ENCODE data around the gene SNRPA. TPM values are rescaled to one million over a fixed set of nuclear protein-coding genes. Genes with fewer than 3 reads are reported as not detected.
A peak's percentile ranks its signal among the peaks of the same experiment; 100 is the strongest.

The SNRPA gene
- total RNA-seq, 1 experiment from 2014 or later, result 160 TPM

GRCh38 chr19:40703029-40703755 lies 47.8 kb upstream of the SNRPA start:
- ChIA-PET CTCF (no interaction called here), POLR2A (interaction anchor here (0.8 to 1.2 kb wide), 4 partner anchors 12 to 14 kb away, joined by 3 to 5 read pairs (median 4); partner anchors contain the start of genes COQ8B, ITPKC and NUMBL)
- no peak for DNase-seq (ENCODE audit: unreplicated experiment)
- Mint-ChIP-seq H3K9me3 (ENCODE audit: unreplicated experiment) (no peaks in the 10 kb centered on the region), H3K4me1 (ENCODE audit: insufficient read depth, unreplicated experiment) (peaks cover 3% of the 10 kb centered on the region), H3K36me3 (ENCODE audit: insufficient read depth, unreplicated experiment) (peaks cover 78% of the 10 kb centered on the region), H3K27me3 (ENCODE audit: insufficient read depth, unreplicated experiment) (no peaks in the 10 kb centered on the region), H3K4me3 (ENCODE audit: unreplicated experiment) (no peak overlapping the region), H3K27ac (ENCODE audit: low read depth, unreplicated experiment) (no peak overlapping the region)
- intact Hi-C loops (cut with micrococcal nuclease), result no loop called here
- TF ChIP-seq CTCF (IDR thresholded peaks at IDR 0.05; ENCODE audit: unreplicated experiment), result no peak
- BruUV-seq (replicated peaks), result no TSS peak

GRCh38 chr19:40704491-40705361 lies 46.3 kb upstream of the SNRPA start:
- no peak for DNase-seq (ENCODE audit: unreplicated experiment)
- intact Hi-C loops (cut with micrococcal nuclease), result no loop called here
- peaks cover 3% of the 10 kb centered on the region for H3K4me1 Mint-ChIP-seq (ENCODE audit: insufficient read depth, unreplicated experiment)
- peaks cover 90% of the 10 kb centered on the region for H3K36me3 Mint-ChIP-seq (ENCODE audit: insufficient read depth, unreplicated experiment)
- peak overlapping the region; percentile 27 for H3K27ac Mint-ChIP-seq (ENCODE audit: low read depth, unreplicated experiment)
- TF ChIP-seq CTCF (IDR thresholded peaks at IDR 0.05; ENCODE audit: unreplicated experiment), result no peak
- CTCF ChIA-PET, result interaction anchor here (0.6 to 1.4 kb wide), 4 partner anchors 12 to 94 kb away, joined by 3 to 4 read pairs (median 3); partner anchors contain the start of gene EGLN2
- no peaks in the 10 kb centered on the region for H3K27me3 Mint-ChIP-seq (ENCODE audit: insufficient read depth, unreplicated experiment)
- POLR2A ChIA-PET, result interaction anchor here (1.2 kb wide), 1 partner anchor 12 kb away, joined by 5 read pairs; the partner anchor contains the start of genes COQ8B and ITPKC
- H3K4me3 Mint-ChIP-seq (ENCODE audit: unreplicated experiment), result no peak overlapping the region
- no TSS peak for BruUV-seq (replicated peaks)
- H3K9me3 Mint-ChIP-seq (ENCODE audit: unreplicated experiment), result no peaks in the 10 kb centered on the region

- intact Hi-C loops (cut with micrococcal nuclease), result no loop called here
- Mint-ChIP-seq H3K27me3 (ENCODE audit: insufficient read depth, unreplicated experiment) (no peaks in the 10 kb centered on the region), H3K36me3 (ENCODE audit: insufficient read depth, unreplicated experiment) (peaks cover 89% of the 10 kb centered on the region)
These were observed 45.7 kb upstream of the SNRPA start for GRCh38 chr19:40705362-40705651.

More at GRCh38 chr19:40705362-40705651, 45.7 kb upstream of the SNRPA start:
- no TSS peak for BruUV-seq (replicated peaks)
- CTCF ChIA-PET, result interaction anchor here (0.6 kb wide), 1 partner anchor 38 kb away, joined by 3 read pairs; no protein-coding TSS in a partner anchor
- no peaks in the 10 kb centered on the region for H3K9me3 Mint-ChIP-seq (ENCODE audit: unreplicated experiment)
- H3K4me3 Mint-ChIP-seq (ENCODE audit: unreplicated experiment), result no peak overlapping the region
- POLR2A ChIA-PET, result no interaction called here
- no peak overlapping the region for H3K27ac Mint-ChIP-seq (ENCODE audit: low read depth, unreplicated experiment)
- no peak for DNase-seq (ENCODE audit: unreplicated experiment)
- TF ChIP-seq CTCF (IDR thresholded peaks at IDR 0.05; ENCODE audit: unreplicated experiment), result no peak
- H3K4me1 Mint-ChIP-seq (ENCODE audit: insufficient read depth, unreplicated experiment), result peaks cover 3% of the 10 kb centered on the region

Data from MCF 10A (cell line).